Fibroblast of villous mesenchyme (primary cell): ENCODE data around the gene HSPB6. TPM values are rescaled to one million over a fixed set of nuclear protein-coding genes. Genes with fewer than 3 reads are reported as not detected.
A peak's percentile ranks its signal among the peaks of the same experiment; 100 is the strongest.
"Not testable (repeated sequence)": the region's sequence is repeated elsewhere in the genome, so short reads cannot be mapped to it uniquely, and the experiment has no call there.

Experiments used
- DNase-seq: peaks from one replicate; pipeline ENCODE4 v3.0.0-alpha.2; 2010; ENCODE audit warnings: low read depth
- H3K4me3 ChIP-seq: 2 replicates; pipeline ENCODE4 v1.5.1; 2011; ENCODE audit warnings: low read depth, mild to moderate bottlenecking, low read length
- total RNA-seq: library from RNA; depleted of rRNA; stranded (reverse); fragments of >200 nt; gene quantifications from 2 replicates; pipeline ENCODE4 v1.2.3, GENCODE V29; 2012
- TF ChIP-seq, protein P1 (sequence below): IDR thresholded peaks from 2 replicates; pipeline ENCODE4 v1.5.1; 2012; ENCODE audit warnings: low read depth, mild to moderate bottlenecking, low read length; ENCODE audit not compliant: insufficient read depth

HSPB6 gene, protein sequence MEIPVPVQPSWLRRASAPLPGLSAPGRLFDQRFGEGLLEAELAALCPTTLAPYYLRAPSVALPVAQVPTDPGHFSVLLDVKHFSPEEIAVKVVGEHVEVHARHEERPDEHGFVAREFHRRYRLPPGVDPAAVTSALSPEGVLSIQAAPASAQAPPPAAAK
- total RNA-seq = 20.7 and 44.8 TPM in 2 replicates

GRCh38 chr19:35756377-35757230 is at the start of gene HSPB6:
Gene HSPB6 (minus strand): TSS chr19:35757029. CDS start chr19:35757008, 21 bp downstream.
- TF ChIP-seq, protein P1, sequence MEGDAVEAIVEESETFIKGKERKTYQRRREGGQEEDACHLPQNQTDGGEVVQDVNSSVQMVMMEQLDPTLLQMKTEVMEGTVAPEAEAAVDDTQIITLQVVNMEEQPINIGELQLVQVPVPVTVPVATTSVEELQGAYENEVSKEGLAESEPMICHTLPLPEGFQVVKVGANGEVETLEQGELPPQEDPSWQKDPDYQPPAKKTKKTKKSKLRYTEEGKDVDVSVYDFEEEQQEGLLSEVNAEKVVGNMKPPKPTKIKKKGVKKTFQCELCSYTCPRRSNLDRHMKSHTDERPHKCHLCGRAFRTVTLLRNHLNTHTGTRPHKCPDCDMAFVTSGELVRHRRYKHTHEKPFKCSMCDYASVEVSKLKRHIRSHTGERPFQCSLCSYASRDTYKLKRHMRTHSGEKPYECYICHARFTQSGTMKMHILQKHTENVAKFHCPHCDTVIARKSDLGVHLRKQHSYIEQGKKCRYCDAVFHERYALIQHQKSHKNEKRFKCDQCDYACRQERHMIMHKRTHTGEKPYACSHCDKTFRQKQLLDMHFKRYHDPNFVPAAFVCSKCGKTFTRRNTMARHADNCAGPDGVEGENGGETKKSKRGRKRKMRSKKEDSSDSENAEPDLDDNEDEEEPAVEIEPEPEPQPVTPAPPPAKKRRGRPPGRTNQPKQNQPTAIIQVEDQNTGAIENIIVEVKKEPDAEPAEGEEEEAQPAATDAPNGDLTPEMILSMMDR = no peak
- peak; percentile 56 for DNase-seq
- H3K4me3 ChIP-seq = peak within 1 kb of the TSS; percentile 92

- TF ChIP-seq, protein P1 = no peak
- DNase-seq = no peak
- H3K4me3 ChIP-seq = no peak overlapping the region
Observed at GRCh38 chr19:35806597-35806996, 49.8 kb upstream of the HSPB6 start.

DNA sequence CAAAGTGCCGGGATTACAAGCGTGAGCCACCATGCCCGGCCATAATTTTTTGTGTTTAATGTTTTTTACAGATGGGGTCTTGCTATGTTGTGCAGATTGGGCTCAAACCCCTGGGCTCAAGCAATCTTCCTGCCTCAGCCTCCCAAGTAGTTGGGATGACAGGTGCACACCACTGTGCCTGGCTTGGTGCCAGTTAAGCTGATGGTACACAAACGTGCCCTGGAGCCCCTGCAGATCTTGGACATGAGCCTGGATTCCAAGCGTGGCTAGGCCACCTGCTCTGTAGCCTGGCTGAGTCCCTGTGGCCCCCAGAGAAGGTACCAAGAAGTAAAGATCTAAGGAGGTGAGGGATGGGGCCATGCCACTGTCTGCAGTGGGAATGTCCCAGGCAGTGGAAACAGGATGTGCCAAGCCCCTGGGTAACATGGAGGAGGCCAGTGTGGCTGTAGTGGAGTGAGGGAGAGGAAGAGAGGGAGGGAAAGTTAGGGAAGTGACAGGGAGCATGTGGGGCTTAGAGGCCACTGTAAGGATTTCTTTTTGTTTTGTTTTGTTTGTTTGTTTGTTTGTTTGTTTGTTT is 48.8 kb upstream of the HSPB6 start:
- H3K4me3 ChIP-seq = no peak overlapping the region
- TF ChIP-seq, protein P1 = no peak
- no peak for DNase-seq

DNA sequence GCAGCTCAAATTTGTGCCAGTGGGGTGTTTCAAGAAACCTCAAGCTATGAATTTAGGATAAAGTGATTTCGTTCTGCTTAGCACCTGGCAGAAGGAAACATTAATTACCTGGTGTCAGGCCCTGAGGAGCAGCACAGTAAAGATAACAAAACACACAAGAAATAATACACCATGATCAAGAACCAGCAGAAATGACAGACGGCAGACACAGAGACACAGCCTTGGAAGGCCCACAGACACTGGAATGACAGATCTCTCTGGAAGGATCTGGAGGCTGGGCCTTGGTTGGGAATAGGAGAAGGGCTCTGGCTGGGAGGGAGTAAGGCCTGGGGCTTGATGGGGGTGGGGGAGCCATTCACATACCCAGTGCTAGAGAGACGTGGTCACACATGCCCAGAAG is 45.0 kb upstream of the HSPB6 start:
- TF ChIP-seq, protein P1 = no peak

GRCh38 chr19:35797663-35798062 is 40.8 kb upstream of the HSPB6 start:
- no peak for DNase-seq
- no peak overlapping the region for H3K4me3 ChIP-seq
- TF ChIP-seq, protein P1 = no peak

More for the DNA sequence above, 45.0 kb upstream of the HSPB6 start:
- DNase-seq = no peak
- no peak overlapping the region for H3K4me3 ChIP-seq

DNA sequence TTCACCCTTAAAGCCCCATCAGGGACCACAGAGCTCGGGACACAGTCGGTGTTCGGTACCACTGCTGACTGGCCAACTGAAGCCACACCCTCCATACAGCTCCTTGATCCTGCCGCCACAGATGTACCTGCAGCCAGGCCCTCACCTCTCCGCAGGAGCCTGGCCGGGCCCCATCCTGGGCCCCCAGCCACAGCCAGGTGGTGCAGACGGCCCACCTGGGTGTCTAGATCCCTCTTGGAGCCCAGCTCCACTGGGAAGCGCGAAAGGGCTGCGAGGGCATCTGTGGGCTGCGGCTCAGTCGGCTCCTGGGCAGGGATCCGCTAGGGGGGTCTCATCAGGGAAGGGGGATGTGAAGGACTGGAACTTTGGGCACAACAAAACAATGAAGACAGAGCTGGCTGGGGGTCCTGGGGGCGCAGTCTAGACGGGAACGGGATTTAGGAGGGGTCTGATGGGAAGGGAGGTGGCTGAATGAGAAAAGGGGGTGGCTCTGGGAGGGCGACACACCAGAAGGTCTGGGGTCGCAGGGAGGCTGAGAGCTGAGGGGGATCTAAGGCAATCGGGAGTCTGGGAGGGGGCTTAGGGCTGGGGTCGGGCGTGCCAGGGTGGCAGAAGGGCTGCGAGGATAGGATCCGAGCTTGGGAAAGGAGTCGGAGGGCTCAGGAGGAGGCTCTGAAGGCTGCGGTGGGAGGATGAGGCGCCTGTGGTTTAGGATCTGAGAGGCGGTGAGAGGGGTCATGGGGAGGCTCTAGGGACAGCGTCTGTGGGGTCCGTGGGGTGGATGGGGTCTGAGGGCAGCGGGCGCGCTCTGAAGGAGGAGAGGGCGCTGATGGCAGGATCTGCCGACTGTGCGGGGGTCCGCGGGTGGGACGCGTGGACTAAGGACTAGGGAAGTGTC is 40.1 kb upstream of the HSPB6 start:
- no peak overlapping the region for H3K4me3 ChIP-seq
- no peak for DNase-seq
- TF ChIP-seq, protein P1 = no peak

GRCh38 chr19:35795564-35795963 is 38.7 kb upstream of the HSPB6 start:
- not testable (repeated sequence) for DNase-seq, H3K4me3 ChIP-seq
